Esophagus squamous epithelium (tissue), 4 donors: Measurements from ENCODE around the gene KIF5C.

ENCODE experiments used
- CTCF ChIP-seq, 6 experiments: fragments of 450-650 bp in 4 of 6; fragments of 200-600 bp in 2 of 6; sonication (generic) in 2 of 6; IDR thresholded peaks; one replicate each; pipeline ENCODE4 v1.5.1; 2016 to 2019; ENCODE audit warnings: antibody characterized with exemption in 6 of 6, mild to moderate bottlenecking in 4 of 6, moderate library complexity in 4 of 6
- POLR2A ChIP-seq, 4 donors: fragments of 450-650 bp; IDR thresholded peaks; one replicate each; pipeline ENCODE4 v1.6.1; 2017; ENCODE audit warnings: antibody characterized with exemption in 4 of 4, mild to moderate bottlenecking in 4 of 4, moderate library complexity in 3 of 4

DNA sequence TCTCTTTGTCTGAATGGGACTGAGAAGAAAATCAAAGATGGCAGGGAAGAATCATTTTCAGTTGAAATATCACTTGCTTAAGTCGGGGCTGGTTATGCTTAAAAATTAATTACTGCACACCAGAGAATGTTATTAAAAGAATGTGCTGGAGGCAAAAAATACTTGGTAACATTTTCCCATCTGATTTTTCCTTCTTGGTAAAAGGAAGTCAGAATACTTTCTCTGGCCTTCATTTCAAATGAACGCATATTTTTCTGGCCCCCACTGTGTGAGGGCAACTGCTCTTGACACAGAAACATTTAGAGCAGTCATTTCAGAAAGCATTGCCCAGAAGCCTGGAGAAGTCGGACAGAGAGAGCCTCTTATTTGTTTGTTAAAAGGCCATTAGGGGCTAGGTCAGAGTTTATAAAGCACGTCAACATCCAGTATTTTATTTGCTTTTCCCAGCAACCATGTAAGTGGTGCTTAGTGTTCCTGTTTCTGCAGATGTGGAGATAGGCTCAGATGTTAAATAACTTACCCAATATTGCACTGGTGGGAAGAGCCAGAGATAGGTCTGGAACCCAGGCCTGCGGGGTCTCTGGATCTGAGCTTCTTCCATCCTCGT, 130.5 kb downstream of the KIF5C start:
- TF ChIP-seq CTCF (IDR thresholded peaks at IDR 0.05) (no peak), POLR2A (IDR thresholded peaks at IDR 0.05) (no peak)
